HG02852 (cell line): ENCODE data around the gene LRRC37A2.
"Not testable (repeated sequence)": the region's sequence is repeated elsewhere in the genome, so short reads cannot be mapped to it uniquely, and the experiment has no call there.

Source experiments
- ATAC-seq: cut with Tn5 transposase; IDR thresholded peaks from one replicate; pipeline ENCODE4 v1.9.1; 2021; ENCODE audit warnings: mild to moderate bottlenecking, moderate library complexity; ENCODE audit not compliant: unreplicated experiment

LRRC37A2 gene

GRCh38 chr17:46591332-46591731 lies 79.1 kb downstream of the LRRC37A2 start:
- not testable (repeated sequence) for ATAC-seq

GRCh38 chr17:46598344-46598931 lies 86.2 kb downstream of the LRRC37A2 start:
- ATAC-seq: not testable (repeated sequence)

- not testable (repeated sequence) for ATAC-seq
These were observed 88.5 kb downstream of the LRRC37A2 start for GRCh38 chr17:46600767-46601166.

- ATAC-seq: not testable (repeated sequence)
These were observed 90.9 kb downstream of the LRRC37A2 start for GRCh38 chr17:46603125-46603524.
